ENCODE results near the gene ENC1.

ENC1 gene

DNA sequence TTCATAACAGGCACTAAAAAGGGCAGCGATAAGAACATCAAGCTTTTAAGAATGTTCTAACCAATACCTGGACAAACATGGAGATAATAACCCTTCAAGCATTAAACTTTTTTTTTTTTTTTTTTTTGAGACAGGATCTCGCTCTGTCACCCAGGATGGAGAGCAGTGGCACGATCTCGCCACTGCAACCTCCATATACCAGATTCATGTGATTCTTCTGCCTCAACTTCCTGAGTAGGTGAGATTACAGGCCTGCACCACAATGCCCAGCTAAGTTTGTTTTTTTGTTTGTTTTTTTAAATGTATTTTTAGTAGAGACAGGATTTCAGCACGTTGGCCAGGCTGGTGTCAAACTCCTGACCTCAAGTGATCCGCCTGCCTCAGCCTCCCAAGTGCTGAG is 14.7 kb upstream of the ENC1 start:
- no peak for DNase-seq

DNA sequence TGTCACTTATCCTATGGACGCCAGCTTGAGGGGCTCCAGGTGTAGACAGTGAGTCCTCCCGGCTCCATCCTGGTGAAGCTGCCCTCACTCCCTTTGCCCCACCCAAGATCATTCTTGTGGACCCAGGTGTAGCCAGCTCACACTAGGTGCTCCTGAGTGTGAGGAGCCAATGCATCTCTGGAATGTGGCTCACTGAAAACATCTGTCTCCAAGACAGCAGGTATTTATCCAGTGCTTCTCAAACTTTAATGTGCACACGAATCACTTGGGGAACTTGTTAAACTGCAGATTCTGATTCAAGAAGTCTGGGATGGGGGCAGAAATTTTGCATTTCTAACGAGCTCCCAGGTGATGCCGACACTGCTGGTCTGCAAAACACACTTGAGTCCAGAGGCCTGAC is 13.5 kb upstream of the ENC1 start:
- DNase-seq: no peak

DNA sequence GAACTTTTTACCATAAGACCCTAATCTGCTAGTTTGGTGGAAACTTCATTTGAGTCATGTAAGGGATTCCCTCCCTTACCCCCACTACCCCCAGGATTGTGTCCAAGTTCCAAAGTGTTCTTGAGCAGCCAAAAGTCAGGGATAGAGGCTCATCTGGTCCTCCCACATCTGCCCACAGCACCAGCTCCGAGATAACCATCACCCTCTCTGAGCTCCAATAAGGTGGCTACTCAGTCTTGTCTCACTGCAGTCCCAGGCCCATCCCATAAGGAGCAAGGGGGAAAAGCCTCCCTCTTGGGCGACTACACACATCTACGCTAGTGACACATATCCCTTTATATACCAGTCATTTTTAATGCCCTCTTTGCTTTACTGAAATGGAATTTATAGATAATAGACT is 12.0 kb upstream of the ENC1 start:
- DNase-seq: no peak

DNA sequence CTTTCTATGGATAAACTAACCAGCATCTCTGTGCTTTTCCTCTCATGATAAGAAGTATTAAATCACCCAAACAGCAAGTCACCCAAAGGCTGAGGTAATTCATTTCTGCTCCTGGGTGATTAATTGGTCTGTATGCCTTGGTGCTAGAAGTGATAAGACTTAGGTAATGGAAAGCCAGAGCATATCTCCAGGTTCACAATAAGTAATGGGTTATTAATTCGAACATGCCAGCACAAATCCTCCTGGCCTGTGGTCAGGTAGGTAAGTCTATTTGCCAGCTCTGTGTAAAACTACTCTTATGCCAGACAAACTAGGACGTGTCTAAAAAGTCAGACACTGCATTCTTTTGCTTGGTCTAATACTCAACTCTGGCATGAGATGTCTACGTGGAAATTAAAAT is 11.2 kb upstream of the ENC1 start:
- DNase-seq: no peak

DNA sequence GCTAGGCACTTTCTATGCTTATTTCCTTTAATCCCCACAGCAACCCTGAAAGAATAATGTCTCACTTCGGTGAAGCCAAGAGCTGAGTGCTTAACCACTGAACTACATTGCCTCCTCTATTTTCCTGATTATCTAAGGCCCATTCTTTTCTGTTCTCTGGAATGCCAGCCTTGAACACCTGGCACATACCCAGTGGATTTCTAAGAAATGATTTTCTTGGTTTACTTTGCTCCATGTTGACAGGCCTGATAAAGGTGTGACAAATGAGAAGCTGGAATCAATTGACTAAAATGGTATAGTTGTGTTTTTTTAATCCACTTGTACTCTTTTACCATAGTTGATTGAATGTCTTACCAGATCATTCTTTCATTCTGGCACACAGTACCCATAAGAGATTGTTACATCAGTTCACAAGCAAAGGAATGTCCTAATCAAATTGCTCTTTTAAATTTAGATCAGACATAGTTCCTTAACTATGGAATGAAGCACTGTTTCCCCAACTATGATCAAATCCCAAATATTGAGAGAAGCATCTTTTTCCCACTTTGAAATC is 9.0 kb upstream of the ENC1 start:
- no peak for DNase-seq

DNA sequence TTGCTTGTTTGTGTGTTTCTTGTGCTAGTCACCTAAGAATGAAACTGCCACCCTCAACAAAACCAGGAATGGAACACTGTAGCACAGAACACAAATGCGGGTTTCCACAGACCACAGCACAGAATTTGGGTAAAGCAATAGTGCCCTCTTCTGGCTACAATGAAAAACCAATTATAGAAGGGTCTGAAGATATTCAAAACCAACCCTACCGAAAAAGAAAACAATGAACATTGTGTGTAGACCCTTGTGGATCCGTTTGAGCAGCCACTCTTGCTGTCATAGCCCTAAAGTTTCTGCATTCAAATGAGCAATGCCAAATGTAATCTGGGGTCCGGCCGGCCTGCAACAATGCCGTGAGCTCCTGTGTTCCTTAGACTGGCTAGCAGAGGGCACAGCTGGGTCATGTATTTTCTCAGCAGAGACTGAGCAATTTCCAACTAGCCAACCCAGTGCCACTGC is 8.3 kb upstream of the ENC1 start:
- DNase-seq: peak; percentile 68

DNA sequence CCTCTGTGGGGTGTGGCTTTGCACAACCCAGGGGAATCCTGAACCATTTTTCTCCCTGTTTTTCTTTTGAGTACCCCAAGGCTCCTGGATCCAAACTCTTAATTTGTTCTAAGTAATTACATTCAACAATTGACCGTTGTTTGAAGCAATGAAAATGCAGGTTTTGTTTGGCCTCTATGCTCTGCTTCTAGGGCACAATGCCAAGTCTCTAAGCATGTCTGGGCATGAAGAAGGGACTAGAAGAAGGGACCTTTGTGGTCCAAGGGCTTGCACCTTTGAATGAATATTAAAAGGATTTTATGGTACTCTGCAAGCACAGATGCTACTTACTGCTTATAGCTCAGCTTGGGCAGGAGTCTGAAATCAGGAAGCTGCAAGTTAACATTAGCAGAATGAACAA is 6.6 kb upstream of the ENC1 start:
- DNase-seq: peak; percentile 7

DNA sequence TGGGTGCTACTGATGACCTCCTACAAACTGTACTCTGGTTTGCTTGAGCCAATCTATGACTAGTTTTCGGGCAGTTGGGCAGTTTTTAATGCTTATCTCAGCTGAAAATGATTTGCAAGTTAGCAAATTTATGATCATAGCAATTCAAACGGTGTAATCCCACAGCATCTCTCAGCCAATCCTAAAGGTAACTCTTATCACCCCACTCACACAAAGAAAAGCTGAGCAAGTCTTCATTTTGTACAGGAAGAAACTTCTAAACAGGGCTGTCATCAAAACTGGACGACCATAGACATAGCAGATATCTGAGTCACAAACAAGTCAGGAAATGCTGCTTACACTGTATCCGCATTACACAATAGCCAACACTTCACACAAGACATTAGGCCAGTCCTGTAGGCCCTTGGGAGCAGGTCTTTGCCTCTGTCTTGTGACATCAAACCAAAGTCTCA is 2.6 kb upstream of the ENC1 start:
- DNase-seq: no peak

DNA sequence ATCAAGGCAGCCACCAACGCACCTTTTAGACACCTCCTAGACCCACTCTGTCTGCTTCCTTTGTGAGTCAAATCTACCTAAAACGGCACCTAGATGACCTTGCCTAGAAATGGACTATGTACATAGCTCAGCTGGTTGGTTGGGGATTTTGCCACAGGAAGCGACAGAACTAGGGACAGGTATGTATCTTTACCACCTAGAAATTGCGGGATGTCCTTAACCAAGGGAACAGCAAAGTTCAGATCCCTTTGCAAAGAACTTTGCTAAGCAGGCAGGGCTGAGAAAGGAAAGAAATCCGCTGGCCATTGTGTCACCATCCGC is 2.0 kb upstream of the ENC1 start:
- no peak for DNase-seq

DNA sequence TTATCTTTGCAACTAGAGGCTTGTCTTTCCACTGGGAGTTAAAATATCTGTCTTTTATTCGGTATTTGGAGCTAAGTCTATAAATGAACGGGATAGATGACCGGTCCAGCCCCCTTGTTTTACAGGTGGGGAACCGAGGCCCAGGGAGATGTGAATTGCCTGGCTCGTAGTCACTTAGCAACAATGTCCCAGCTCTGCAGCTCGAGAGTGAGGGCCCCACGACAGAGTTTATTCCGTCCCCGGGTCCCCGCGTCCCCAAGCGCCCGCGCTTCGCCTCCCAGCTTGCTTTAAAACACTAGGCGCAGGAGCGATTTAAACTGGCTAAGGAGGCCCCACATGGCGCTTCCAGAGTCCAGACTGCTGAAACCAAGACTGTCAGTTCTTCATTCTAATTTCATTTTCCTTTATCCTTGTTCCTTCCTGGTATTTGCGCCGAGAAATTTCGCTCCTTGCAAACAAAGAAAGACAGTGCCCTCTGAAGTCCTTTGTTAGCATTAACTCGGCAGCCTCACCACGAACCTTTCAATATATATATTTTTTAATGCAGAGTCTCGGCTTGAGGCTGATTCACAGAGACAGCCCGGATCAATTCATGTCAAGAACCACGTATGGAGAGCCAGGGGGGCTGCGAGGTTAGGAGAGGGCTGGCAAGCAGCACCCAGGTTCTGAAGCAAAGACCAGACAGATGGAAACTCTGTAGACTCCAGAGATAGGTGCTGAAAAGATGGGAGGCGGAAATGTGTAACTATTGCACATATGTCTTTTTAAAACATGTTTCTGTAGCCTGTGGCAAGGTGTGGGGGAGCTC is 1.4 kb upstream of the ENC1 start:
- DNase-seq: peak; percentile 58

DNA sequence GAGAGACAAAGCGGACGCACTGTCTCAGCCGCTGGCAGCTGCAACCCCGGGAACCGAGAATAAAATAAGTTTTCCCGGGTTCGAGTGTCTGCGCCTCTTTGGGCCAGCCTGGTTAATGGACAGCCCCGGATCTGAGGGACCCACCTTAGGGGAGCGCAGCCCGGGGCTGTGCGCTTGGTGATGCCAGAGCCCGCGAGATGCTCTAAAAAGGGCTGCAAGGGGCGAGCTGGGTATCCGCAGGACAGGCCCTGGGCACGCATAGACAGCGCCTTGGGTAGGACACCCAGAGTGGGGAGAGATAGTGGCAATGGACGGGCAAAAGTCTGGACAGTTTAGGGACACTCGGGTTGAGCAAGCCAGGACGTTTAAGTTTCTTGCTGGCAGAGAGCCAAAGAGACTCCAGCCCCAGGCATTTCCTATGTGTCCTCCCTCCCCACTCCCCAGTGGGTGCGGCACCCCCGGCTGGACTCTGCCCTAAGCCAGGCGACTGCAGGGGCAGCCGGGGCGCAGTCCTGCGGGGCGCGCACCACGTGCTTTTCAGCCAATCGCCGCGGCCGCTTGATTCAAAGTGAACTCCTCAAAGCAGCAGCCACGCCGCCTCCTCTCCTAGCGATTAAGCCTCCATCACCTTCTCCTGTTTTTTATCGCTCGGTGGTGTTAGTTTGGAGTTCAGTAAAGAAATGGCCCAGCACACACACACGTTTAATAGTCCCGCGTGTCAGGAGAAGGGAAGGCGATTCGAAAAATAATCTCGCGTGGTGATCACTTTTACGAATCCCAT is 616 bp upstream of the ENC1 start:
- peak; percentile 54 for DNase-seq

DNA sequence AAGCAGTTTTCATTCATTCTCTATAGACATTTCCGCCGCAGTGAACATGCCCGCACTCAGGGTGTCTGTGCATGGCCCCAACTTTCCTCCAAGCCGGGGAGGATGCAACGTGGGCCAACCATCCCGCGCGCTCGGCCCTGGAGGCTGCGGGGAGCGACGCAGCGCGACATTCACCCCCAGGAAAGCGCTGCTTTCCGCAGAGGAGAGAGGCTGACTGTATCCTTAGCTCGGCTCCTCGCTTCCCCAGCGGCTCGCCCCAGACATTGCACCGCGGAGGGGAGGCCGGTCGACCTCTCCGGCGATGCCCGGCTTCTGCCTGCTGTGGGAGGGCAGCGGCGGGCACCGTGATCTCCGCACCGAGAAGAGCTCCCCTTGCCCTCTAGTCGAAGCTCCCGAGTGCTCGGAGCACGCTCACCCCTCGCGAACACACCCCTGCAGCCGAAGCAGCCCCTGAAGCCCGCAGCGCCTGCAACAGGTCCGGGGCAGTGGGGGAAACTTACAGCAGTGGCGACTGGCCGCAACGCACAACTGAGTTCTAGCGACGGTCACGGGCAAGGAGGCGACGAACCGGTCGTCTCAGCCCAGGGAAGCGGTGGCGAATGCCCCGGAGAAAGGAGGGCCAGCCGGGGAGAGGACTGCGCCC is 600 bp downstream of the ENC1 start:
- DNase-seq: peak; percentile 21

DNA sequence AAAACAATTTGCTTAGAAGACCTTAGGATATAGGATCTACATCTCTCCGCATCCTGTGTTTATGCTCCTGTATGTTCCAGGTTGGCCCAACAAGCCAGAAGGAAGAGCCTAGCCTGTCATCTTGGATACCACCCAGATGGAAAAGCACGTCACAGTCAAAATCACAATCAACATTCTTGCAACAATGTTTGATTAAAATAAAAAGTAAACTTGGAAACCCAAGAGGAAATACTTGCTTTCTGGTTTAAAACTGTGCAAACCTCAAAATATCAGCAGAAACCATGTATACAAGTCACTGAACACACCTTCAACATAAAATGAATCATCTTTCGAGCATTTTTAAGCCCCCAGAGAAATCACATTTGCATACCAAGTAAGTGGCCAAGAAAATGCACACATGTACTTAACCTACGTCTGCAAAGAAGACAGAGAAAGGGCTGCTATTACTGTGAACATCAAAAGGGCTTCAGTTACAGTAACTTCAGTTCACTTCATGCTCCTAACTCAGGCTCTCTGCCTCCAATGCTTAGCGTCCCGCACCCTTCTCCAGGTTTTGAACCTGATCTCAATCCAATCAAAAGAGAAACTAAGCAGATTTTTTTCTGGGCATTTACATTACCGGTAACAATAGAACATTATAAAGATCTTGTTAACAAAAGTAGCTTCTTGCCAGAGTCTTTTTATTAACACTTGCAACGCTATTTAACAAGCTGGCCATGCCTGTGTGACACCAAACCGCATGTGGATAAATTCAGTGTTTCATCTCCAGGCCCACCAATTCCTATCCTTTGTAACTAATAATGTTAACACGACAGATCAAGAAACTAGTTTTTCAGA is 1.3 kb downstream of the ENC1 start:
- no peak for DNase-seq

DNA sequence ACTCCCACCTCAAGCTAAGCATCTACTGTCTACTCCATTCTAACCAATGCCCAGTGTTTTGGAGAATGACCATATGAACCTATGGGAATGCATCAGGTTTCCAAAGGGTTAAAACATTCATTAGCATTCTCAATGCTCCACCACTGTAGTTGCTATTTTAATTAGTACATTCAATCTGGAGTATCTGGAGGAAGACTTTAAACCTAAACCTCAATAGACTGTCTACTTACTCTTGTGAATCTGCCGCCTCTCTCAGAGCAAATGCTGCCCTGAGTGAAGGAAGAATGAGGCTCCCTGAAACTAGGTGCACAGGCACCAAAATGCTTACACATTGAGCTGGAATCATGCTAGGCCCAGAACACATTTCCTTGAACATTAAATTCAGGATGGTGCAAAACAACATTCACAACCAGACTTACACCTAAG is 2.0 kb downstream of the ENC1 start:
- no peak for DNase-seq

DNA sequence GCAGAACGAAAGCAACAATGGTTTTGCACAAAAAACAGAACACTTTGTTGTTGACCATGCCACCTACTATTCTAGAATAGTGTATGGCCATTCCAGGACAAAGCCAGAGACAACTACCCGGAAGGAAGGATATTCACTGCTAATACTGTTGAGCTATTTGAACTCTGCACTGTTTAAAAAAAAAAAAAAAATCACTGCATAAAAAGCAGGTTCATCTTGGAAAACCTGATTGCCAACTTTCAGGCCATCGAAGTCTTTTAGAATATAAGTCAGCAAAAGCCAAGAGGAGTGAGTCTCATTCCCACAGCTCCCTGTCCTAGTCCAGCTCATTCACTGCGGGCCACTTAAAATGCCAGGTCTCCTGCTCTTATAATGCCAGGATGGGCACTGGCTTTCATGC is 4.0 kb downstream of the ENC1 start:
- DNase-seq: no peak

DNA sequence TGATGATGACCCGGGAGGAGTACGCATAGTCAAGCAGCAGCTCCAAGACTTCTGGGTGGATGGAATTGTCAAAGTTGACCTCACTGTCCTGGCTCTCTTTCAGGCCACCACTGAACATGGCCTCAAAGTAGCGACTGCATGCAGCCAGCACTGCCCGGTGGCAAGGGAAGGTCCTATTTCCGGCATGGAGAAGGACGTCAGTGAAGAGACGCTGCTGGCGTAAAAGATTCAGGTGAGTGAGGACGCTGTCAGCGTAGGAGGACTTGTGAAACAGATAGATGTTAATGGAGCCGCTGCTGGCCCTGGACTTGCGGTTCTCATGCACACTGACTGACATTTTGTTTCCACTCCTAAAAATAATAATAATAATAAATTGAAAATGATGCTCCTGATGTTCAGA is 4.4 kb downstream of the ENC1 start:
- no peak for DNase-seq

DNA sequence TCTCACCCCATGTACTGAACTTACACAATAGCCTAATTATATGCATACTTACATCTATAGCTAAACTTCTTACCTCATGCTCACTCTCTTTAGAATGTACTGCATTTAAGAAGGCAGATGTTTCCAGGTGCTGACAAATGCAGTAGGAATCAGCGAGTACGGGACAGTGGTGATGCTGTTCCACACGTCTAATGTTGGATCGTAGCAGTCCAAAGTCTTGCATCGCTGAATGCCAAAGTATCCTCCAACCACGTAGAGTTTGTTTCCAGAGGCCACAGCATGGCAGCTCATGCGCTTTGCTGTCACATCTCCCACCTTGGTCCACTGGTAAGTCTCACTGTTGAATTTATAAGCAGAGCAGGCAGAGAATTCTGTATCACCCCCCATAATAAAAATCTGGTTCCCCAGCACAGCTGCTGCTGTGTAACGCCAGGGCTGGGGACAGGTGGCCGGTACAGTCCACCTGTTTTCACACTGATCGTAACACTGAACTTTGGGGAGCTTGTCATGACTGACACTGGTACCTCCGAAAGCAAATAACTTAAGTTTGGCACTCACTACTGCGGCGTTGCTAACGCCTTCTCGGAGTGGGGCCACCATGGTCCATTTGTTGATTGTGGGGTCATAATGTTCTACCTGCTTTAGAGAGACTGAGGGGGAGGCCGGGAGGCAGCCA is 5.8 kb downstream of the ENC1 start:
- no peak for DNase-seq

DNA sequence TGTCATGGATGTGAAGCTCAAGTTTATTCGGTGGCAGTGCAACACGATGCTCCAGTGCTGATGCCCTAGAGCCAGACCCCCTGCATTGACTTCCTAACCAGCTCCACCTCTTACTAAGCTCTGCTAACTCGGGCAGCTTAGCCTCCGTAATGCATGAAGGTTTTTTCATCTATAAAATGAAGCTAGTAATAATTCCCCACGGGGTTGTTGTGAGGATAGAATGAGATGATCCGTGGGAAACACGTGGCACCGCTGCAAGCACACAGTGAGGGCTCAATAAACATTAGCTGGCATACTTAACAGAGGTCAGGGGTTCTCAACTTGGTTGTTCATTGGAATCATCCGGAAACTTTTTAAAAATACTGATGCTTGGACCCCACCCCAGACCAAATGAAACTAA is 6.8 kb downstream of the ENC1 start:
- DNase-seq: no peak

DNA sequence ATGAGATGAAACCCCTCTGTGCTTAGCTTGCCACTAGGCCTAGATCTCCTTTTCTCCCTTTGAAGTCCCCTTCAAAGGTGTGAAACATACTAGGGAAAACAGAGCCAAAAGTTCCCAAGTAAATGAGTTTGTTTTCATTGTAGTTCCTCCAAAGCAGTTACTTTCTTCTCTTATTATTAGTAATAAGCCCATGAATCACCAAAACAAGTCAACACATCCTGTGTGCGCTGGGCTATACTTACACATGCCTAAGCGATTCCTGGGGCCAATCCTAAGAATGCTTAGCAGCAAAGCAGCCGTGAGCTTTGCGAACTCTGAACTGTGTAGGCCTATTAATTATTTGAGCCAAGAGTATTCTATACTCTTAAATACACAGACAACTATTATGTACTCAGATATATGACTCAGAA is 7.6 kb downstream of the ENC1 start:
- DNase-seq: no peak

DNA sequence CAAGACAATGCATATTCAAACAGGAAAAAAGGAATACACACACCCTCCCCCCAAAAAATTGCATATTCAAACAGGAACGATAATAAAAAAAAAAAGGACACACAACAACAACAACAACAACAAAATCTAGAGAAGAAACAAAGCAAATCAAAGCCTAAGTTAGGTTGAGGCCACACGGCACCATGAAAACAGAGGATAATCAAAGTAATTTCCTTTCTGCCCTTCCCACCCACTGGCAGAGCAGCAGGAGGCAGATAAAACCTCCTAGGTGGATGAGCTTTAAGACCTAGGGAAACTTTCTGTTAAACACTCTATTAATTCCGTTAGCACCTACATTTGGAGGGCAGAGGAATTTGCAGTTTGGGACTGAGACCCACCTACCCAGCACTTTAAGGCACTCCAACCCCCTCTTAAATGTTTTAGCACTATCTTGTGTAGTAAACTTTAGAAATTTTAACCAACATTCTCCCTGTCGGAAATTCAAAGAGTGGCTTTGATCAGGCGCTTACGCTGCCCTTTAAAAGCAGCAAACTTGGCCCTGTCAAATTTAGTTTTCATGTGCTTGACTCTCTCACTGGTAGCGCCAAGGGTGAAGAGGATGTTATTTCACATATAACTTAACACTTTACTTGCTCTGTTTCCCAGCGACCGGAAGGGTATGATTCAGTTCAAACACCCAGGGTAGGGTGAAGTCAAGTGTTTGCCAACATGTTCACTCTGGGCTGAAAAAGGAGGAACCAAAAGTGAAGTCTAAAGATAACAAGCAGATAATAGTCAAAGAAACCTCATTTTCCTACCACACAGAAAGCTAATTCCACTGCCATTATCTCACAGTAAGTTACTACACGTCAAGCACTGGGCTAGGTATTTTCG is 9.2 kb downstream of the ENC1 start:
- DNase-seq: peak; percentile 72

DNA sequence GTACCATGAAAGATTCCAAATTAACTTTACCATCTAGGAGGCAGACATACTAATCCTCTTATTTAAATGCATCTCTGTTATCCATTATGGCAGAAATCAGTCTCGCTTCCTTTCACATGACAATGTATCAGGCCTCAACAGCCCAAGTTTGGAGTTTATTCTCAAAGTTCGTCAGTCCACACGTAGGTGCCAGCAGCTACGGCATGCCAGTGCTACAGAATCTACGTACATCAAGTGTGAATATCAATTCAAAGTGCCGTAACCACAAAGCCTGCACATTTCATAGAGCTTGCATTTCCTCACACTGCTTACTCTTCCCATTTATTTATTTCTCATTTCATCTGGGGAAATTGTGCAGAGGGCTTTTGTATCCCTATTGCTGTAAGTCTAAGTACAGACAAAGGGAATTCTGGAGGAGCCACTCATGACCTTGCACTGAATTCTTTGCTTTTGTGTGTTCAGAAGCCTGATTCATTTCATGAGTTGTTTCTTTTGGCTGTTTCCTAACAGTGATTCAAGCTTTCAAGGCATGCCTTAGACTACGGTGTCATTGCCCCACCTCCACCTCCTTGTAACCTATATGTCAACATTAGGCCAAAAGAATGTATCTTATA is 10.0 kb downstream of the ENC1 start:
- no peak for DNase-seq
